Psoas muscle (tissue), 8 donors: ENCODE data around the gene MXRA7. TPM values are rescaled to one million over a fixed set of nuclear protein-coding genes. Genes with fewer than 3 reads are reported as not detected.
"Not testable (repeated sequence)": the region's sequence is repeated elsewhere in the genome, so short reads cannot be mapped to it uniquely, and the experiment has no call there.

ENCODE experiments used
- ATAC-seq, 4 donors: fragments of 200-7000 bp; cut with Tn5 transposase; one replicate each; pipeline ENCODE4 v1.9.1; 2020; ENCODE audit warnings: moderate library complexity in 3 of 4, mild to moderate bottlenecking in 2 of 4
- DNase-seq, 2 donors: peaks; one replicate each; pipeline ENCODE4 v3.0.0-alpha.2; 2020
- H3K27ac ChIP-seq: fragments of 200-600 bp; one replicate; pipeline ENCODE4 v1.8.0; 2022
- H3K27me3 ChIP-seq, 3 donors: fragments of 200-600 bp in 1 of 3; one replicate each; pipeline versions ENCODE4 v1.6.1 to v1.8.0; 2013 to 2022; ENCODE audit warnings: low read length in 2 of 3, mild to moderate bottlenecking in 2 of 3, moderate library complexity in 1 of 3; ENCODE audit not compliant: insufficient read depth in 3 of 3
- H3K36me3 ChIP-seq, 2 donors: fragments of 200-600 bp in 1 of 2; one replicate each; pipeline versions ENCODE4 v1.6.1 to v1.8.0; 2013 to 2022; ENCODE audit warnings: low read depth in 1 of 2, mild to moderate bottlenecking in 1 of 2, moderate library complexity in 1 of 2; ENCODE audit not compliant: insufficient read depth in 1 of 2
- H3K4me1 ChIP-seq: fragments of 200-600 bp; one replicate; pipeline ENCODE4 v1.8.0; 2022
- H3K4me3 ChIP-seq: fragments of 200-600 bp; one replicate; pipeline ENCODE4 v1.8.0; 2022; ENCODE audit warnings: mild to moderate bottlenecking
- H3K9me3 ChIP-seq: fragments of 200-600 bp; one replicate; pipeline ENCODE4 v1.8.0; 2022
- WGBS, 3 donors: extraction: QIAGEN DNeasy Blood & Tissue Kit; methylation state at CpG; one replicate each; pipeline versions ENCODE4 v1.1.6 to v1.1.7; 2013; 5-methylcytosine and 5-hydroxymethylcytosine counted together
- intact Hi-C, 2 donors: fragments of 100-400 bp; cut with DNase I; formaldehyde crosslinking; loops; one replicate each; pipeline versions ENCODE4 v1.11.0 to v1.14.2; 2022
- polyA plus RNA-seq, 3 donors: library from polyadenylated mRNA; stranded (reverse); fragments of 200-250 nt; gene quantifications; one replicate each; pipeline ENCODE4 v1.2.3, GENCODE V29; 2013
- total RNA-seq, 4 donors: library from RNA; stranded (reverse); fragmentation: NEBNext Ultra II Directional in 2 of 4; extraction: Animal tissue kit (Norgen Biotek cat#: 25700) in 2 of 4; gene quantifications; one replicate each; pipeline versions ENCODE4 v1.2.1 to v1.2.4, GENCODE V29; 2021 to 2023
- TF ChIP-seq, protein P1 (sequence below): fragments of 200-600 bp; IDR thresholded peaks from one replicate; pipeline ENCODE4 v1.8.0; 2022; ENCODE audit warnings: antibody characterized with exemption
- donor health status: healthy with polysubstance abuse.
- donor health status: DM: no; HTN: no; CAD: no; lungs with moderate emphysema.
- donor health status: Bipolar disorder and iron deficiency.
- donor health status: healthy.
- donor health status: DM: yes; HTN: yes; CAD: no.
- donor health status: DM: no; HTN: no; CAD: no.
- donor health status: DM: no; HTN: no; CAD: no.
- donor health status: DM: yes; HTN: yes; CAD: no.

Gene MXRA7
- total and polyA plus RNA-seq, 7 donors: 34.6 to 75.1 (median 43.2) TPM

DNA sequence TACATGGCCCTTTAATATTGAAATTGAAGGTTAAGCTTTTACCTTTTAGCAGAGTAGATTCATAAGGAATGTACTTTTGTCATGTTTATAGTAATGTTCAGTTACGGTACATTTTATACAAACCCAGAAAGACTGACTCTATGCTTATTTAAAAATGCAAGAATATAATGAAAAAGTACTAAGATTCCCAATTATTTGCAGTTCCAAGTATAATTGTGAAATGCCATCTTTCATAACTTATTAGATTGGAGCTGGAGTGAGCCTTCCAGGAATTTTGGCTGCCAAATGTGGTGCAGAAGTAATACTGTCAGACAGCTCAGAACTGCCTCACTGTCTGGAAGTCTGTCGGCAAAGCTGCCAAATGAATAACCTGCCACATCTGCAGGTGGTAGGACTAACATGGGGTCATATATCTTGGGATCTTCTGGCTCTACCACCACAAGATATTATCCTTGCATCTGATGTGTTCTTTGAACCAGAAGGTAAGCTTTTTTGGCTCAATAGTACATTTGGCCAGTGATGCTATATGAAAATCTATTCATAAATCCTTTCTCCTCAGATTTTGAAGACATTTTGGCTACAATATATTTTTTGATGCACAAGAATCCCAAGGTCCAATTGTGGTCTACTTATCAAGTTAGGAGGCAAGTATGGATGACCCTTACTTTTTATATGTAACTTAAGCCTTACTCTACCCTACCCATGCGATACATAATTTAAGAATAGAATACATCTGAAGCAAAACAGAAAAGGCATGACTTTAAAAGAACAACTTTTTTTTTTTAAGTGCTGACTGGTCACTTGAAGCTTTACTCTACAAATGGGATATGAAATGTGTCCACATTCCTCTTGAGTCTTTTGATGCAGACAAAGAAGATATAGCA is 22.2 kb upstream of the MXRA7 start:
- H3K4me3 ChIP-seq: peak overlapping the region; percentile 72

DNA sequence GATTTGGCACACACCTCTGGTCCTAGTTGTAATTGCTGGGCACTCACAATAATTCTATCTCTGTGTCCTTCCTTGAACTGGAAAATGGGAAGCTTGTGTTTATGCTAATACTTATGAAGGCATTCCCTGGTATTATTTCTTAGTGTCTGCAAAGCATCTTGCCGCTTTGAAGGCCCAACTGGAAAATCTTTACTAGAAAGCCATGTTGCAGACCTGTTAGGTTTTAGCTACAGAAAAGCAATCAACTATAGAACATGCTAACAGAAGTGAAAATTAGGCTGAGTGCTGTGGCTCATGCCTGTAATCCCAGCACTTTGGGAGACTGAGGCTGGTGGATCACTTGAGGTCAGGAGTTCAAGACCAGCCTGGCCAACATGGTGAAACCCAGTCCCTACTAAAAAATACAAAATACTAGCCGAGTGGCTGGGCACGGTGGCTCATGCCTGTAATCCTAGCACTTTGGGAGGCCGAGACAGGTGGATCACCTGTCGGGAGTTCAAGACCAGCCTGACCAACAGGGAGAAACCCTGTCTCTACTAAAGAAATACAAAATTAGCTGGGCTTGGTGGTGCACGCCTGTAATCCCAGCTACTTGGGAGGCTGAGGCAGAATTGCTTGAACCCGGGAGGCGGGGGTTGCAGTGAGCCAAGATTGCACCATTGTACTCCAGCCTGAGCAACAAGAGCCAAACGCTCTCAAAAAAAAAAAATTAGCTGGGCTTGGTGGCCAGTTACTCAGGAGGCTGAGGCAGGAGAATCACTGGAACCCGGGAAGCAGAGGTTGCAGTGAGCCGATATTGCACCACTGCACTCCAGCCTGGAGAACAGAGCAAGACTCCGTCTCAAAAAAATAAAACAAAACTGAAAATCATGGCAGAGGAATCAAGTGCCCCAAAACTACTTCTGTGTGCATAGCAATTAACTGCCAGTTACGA is 21.3 kb upstream of the MXRA7 start:
- intact Hi-C loops: not testable (repeated sequence)

More for the DNA sequence above, 22.2 kb upstream of the MXRA7 start:
- H3K9me3 ChIP-seq: no peaks in the 10 kb centered on the region
- ATAC-seq (no peak), DNase-seq (no peak)
- H3K4me1 ChIP-seq: peaks cover 59% of the 10 kb centered on the region
- 43 to 62% (median 50%) methylated on average over 3 of the region's 3 CpGs for WGBS, 3 donors
- TF ChIP-seq, protein P1, sequence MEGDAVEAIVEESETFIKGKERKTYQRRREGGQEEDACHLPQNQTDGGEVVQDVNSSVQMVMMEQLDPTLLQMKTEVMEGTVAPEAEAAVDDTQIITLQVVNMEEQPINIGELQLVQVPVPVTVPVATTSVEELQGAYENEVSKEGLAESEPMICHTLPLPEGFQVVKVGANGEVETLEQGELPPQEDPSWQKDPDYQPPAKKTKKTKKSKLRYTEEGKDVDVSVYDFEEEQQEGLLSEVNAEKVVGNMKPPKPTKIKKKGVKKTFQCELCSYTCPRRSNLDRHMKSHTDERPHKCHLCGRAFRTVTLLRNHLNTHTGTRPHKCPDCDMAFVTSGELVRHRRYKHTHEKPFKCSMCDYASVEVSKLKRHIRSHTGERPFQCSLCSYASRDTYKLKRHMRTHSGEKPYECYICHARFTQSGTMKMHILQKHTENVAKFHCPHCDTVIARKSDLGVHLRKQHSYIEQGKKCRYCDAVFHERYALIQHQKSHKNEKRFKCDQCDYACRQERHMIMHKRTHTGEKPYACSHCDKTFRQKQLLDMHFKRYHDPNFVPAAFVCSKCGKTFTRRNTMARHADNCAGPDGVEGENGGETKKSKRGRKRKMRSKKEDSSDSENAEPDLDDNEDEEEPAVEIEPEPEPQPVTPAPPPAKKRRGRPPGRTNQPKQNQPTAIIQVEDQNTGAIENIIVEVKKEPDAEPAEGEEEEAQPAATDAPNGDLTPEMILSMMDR: no peak
- peak overlapping the region; percentile 60 for H3K27ac ChIP-seq
- intact Hi-C loops: no loop called here
- H3K36me3 ChIP-seq: peaks cover 0 to 67% of the 10 kb centered on the region in 2 donors
- H3K27me3 ChIP-seq: no peaks in the 10 kb centered on the region

DNA sequence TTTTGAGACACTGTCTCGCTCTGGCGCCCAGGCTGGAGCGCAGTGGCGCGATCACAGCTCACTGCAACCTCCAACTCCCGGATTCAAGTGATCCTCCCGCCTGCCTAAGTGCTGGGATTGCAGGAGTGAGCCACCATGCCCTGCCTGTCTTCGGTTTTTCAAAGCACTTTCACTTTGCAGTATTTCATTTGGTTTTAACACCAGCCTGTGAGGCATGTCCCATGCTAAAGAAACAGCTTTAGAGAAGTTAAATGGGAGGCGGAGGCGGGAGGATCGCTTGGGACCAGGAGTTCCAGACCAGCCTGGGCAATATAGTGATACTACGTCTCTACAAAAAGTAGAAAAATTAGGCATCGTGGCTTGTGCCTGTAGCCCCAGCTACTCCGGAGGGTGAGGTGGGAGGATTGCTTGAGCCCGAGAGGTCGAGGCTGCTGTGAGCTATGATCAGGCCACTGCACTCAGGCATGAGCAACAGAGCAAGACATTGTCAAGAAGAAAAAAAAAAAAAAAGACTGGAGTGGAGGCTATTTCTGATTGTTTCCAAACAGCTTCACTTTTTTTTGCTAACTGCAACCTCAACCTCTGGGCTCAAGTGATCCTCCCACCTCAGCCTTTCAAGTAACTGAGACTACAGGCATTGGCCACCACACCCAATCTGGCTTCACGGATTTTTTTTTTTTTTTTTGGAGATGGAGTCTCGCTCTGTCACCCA is 17.1 kb upstream of the MXRA7 start:
- 62 to 72% (median 64%) methylated on average over 16 to 18 of the region's 18 CpGs for WGBS, 3 donors
- DNase-seq (no peak), ATAC-seq (no peak)
- peak overlapping the region; percentile 100 for H3K27ac ChIP-seq
- no peaks in the 10 kb centered on the region for H3K9me3 ChIP-seq
- H3K4me3 ChIP-seq: peak overlapping the region; percentile 92
- intact Hi-C loops: loop anchor here in 1 of 2 donors (1.0 kb wide), 1 partner anchor 8 kb away; no protein-coding TSS in a partner anchor
- peaks cover 63% of the 10 kb centered on the region for H3K4me1 ChIP-seq
- H3K36me3 ChIP-seq: peaks cover 0 to 60% of the 10 kb centered on the region in 2 donors
- H3K27me3 ChIP-seq: no peaks in the 10 kb centered on the region
- TF ChIP-seq, protein P1: no peak

More for the DNA sequence above, 21.3 kb upstream of the MXRA7 start:
- WGBS, 3 donors: 73 to 88% (median 76%) methylated on average over 13 of the region's 13 CpGs
- Histone ChIP-seq H3K27ac (peak overlapping the region; percentile 60), H3K4me1 (peaks cover 66% of the 10 kb centered on the region), H3K36me3 (peaks cover 0 to 67% of the 10 kb centered on the region in 2 donors)
- DNase-seq, H3K4me3 ChIP-seq, H3K27me3 ChIP-seq, ATAC-seq, H3K9me3 ChIP-seq: not testable (repeated sequence)

DNA sequence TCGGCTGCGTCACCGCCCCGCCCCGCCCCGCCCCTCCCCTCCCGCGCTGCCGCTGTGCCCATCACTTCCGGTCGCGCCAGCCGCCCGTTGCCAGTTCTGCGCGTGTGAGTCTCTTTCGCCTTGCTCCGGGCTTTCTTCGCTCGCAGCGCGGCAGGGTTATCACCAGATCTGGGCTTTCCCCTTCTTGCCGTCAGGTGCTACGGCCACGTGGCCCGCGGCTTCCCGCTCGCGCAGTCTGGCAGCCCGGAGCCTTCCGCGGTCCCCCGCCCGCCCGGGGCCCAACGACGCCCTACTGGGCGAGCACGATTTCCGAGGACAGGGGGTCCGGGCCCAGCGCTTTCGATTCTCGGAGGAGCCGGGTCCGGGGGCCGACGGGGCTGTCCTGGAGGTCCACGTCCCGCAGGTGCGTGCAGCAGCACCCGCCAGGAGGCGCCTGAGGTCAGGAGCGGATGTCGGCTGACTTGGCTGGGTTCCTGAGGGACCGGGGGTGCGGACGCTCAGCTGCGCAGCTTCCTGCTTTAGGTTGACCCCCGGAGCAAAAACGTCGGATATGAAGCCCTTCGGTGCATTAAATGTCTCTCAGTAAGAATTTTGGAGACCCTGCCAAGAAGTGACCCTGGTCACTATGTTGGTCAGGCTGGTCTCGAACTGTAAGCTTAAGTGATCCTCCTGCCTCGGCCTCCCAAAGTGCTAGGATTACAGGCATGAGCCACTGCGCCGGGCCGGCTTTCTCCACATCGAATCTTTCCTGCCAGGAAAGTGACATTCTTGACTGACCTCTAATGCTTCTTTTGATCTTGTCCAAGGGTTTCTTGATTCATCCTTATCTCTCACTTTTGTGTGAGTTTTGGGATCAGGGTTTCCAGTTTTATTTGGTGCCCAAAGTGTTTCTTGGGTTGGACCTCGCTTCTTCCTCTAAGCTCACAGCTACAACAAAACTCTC is 16.3 kb upstream of the MXRA7 start, which contains the start of gene METTL23:
METTL23 (plus strand) TSS at position 64 of the 943 bp plus-strand sequence. CDS start 2,872 bp downstream, outside the sequence.
- ATAC-seq: peak; percentile 63 to 71 (median 66)
- Histone ChIP-seq H3K4me1 (peaks cover 56% of the 10 kb centered on the region), H3K9me3 (no peaks in the 10 kb centered on the region), H3K27ac (peak within 1 kb of the TSS; percentile 100), H3K27me3 (no peaks in the 10 kb centered on the region), H3K4me3 (peak within 1 kb of the TSS; percentile 92), H3K36me3 (peaks cover 0 to 59% of the 10 kb centered on the region in 2 donors)
- peak; percentile 88 to 93 for DNase-seq
- intact Hi-C loops: loop anchor here in 1 of 2 donors (1.0 kb wide), 1 partner anchor 9 kb away; no protein-coding TSS in a partner anchor
- TF ChIP-seq, protein P1: peak; percentile 52
- whole genome bisulfite sequencing, 3 donors: 1 to 2% (median 1%) methylated on average over 61 to 71 of the region's 71 CpGs
